Measurements from ENCODE around the gene TTC27.

TTC27 gene

DNA sequence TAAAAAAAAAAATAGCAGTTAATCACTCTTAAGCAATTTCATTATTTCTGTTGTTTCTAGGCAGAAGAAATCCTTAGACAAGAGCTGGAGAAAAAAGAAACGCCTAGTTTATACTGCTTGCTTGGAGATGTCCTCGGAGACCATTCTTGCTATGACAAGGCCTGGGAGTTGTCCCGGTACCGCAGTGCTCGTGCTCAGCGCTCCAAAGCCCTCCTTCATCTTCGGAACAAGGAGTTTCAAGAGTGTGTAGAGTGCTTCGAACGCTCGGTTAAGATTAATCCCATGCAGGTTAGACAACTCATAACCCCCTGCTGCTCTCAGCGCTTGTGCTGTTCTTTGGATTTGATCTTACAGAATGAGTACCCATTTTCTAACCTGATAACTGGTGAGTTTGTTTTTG lies 130.4 kb downstream of the TTC27 start:
- no peak for DNase-seq

DNA sequence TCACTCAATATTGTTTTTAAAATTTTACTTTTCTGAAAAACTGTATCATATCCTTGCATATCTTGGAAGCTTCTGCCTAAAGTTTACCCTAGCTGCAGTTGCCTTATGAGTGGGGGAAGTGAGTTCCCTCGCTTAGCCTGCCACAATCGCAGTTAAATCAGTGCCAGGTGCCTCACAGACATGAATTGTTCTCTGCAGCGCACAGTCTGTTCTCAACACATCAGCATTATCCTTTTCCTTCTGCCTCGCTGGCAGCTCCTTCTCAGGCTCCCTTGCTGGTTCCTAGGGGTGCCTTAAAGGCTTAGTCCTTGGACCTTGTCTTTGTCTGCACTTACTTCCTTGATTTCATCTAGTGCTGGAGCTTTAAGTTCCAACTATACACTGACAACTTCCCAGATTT lies 132.8 kb downstream of the TTC27 start:
- no peak for DNase-seq

DNA sequence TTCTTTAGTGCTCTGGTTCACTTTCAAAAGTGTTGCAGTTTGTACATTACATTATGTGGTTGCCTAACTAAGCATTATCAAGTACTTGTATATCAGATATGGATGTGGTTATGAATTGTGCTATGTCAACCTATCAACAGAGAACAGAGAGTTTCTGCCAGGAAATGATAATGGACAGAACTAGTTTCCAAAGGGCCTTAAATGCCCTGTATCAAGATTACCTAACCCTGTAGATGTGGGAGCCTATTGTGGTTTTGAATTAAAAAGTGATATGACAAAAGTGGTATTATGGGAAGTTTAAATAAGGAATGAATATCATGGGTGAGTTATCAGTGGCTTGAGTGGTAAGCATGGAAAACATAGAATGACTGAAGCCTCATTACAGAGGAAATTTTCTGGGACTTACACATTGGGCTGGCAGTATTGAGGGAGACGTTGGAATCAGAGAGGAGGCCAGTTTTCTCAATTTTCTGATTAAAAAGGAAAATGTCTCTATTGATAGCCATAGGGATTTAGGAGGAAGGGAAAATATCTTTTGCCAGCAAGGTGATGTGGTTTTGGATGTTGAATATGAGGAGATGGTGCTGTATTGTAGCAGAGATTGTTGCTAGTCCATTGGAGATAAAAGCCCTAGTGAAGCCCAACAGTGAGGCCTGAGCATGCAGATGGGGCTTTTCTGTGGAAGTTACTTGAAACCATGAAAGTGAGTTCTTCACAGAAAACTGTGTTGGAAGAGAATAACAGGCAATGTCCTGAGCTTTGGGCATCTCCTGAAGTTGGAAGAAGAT lies 140.7 kb downstream of the TTC27 start:
- DNase-seq, result no peak

DNA sequence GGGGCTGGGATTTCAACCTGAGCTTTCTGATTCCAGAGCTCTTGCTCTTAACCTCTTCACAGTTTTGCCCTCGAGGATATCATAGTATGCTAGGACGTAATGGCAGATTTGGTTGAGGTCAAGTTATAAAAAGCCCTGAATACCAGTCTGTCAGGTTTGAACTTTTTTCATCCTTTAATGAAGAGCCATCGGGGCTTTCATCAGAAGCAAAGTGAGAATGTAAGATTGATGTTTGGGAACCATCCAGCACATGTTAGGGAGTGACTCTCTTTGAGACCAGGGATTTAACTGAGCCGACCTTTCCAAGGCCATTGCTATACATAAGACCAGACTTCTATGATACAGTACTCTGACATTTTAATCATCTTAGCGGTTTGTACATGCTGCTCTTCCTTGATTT lies 142.5 kb downstream of the TTC27 start:
- DNase-seq, result no peak

DNA sequence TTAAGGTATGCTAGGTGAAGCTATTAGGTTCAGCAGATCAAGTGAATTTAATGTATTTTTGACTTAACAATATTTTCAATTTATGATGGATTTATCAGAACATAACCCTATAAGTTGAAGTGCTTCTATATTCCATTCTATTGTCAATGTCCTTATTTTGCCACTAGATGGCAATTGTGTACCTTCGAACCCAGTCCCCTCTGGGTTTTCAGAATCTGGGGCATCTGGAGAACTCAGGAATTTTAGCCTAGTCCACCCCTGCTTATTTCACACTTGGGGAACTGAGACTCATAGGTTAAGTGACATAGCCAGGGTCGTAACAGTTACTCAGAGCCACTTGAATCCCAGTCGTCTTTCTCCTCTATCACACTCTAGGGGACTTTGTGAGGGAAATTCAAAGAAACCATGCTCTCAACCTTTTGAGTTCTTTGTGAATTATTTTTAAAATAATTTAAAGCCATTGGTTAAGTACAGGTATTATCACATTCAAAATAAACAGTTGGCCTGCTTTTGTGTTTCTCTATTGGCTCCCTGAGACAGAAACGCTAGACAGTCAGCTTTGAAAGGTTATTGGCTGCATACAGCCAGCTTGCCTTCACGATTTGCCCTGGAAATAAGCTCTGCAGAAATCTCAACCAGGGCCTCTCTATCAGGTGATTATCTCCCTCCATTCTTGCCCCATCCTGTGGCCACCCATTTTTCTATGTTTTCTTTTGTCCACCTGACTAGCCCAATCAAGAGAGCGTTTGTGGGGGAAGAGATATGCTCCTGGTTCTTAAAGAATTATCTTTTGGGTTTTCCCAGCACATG lies 145.0 kb downstream of the TTC27 start:
- DNase-seq, result no peak

DNA sequence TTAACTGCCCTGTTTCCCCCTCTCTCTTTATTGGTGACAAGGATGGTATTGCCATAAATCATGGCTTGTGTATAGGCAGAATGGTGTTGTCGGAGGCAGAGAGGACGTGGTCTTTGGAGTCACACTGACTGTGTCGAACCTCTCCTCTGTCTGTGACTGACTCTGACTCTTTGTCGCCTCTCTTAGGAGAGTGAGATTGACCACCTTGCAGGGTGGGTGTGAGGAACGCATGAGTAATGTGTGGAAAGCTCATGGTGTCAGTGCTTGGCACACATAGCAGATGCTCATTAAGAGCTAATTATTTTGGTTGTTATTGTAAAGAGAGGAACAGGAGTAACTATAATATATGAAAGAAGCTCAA lies 145.6 kb downstream of the TTC27 start:
- no peak for DNase-seq

DNA sequence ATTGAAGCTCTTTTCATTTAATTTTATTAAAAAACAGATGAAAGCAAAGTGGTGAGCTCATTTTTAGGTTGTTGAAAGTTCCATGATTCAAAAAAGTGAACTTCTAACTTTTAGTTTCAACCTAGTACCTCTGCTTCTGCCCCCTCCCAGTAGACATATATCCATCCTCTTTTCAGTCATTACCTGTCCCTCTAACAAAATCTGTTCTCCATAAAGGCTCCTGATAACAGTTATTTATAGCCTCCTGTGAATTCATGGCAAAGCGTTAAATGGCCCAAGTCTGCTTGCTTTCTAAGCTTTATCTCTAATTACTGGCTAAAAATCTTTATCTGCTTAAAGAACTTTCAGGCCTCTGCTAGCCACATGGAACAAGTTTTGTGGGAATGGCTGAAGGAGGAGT lies 148.1 kb downstream of the TTC27 start:
- DNase-seq, result no peak

DNA sequence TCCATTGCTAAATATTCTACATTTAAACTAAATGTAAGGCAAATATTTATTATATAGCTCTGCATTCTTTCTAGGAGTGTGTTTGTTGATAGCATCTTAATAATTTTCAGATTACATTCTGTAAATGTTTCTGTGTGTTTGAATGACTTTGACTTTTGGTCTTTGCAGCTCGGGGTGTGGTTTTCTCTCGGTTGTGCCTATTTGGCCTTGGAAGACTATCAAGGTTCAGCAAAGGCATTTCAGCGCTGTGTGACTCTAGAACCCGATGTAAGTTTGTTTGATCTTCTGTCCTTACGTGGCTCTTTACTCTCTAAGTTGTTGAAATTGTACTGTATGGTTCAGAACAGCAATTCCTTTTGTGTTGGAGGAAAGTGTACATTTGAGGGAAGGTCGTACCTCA lies 149.9 kb downstream of the TTC27 start:
- DNase-seq, result no peak

DNA sequence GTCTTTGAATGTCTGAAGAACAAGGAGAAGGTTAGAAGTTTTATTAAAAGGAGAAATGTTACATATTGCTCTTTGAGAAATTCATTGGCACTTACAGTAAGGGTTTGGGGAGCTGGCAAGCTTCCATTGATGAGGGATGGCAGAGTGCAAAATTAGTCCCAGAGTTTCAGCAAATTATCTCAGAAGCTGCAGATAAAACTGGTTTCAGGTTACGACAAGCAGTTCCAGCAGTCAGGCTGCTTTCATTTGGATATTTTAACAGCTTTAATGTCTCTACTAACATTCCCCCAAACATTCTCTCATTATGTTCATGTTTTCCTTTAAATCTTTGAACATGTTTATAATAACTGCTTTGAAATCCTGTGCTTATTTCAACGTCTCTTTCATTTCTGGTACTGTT lies 153.1 kb downstream of the TTC27 start:
- no peak for DNase-seq

DNA sequence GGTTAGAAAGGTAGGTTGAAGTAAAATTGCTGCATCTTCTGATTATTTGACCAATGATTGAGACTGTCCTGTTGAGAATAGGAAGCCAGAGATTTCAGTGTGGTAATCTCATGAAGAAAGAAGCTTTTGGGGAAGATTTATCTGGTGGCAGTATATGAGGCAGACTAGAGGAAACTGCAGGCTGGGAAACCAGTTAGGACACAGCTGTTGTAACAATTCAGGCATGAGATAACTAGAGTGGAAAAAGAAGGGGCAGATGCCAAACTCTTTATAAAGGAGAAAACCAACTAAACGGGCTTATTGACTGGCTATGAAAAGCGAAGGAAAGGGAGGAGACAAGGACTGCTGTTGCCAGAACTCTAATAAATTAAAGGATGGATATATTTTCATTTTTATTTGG lies 155.6 kb downstream of the TTC27 start:
- no peak for DNase-seq

DNA sequence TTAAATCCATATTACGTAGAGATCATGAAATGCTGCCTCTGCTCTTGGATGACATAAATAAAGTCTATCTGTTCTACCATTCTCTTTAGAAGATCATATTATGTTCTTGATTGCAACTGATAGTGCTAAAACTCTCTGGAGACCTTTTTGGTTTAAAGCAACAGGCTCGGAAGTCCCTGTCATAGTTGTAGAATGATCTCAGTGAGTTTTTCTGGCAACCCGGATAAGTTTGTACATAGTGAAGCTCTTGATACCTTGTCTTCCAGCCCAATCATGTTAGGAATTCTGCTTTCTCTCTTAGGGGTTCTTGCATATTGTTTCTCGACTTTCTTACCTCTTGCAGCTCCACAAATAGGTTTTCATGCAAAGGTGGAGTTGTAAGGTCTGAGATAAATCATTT lies 156.1 kb downstream of the TTC27 start:
- no peak for DNase-seq

DNA sequence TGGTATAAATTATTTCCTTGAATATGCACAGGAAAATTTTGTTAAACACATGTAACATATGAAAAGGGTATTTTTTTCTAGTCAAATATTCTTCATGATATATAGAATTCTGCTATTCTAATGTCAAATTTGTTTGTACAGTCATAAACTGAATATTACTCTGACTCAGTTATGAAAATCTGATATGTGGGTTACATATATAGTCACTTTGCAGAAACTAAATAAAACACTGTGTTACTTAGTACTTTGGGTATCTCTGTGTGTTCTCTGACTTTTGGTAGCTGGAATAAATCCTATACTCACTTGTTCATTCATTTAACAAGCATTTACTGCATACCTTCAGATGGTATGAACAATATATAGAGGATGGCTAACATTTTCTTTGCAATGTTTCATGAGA lies 159.4 kb downstream of the TTC27 start:
- DNase-seq, result no peak

DNA sequence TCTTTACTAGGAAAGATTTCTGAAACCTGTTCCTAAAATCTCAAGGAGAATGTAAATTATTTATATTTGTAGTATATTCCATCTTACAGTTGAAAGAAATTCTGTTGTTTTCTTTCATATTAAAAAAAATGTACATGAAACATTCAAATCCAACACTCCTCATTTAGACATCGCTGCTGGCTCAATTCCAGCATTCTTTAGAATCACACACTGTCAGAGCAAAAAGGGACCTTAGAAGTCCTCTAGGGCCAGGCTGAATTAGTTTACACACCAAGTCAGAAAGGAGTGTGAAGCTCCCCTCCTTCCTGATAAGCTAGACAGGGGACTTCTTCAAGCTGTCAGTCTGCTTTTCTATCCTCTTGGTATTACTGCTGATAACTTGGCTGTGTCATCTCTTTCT lies 160.3 kb downstream of the TTC27 start:
- DNase-seq, result no peak

DNA sequence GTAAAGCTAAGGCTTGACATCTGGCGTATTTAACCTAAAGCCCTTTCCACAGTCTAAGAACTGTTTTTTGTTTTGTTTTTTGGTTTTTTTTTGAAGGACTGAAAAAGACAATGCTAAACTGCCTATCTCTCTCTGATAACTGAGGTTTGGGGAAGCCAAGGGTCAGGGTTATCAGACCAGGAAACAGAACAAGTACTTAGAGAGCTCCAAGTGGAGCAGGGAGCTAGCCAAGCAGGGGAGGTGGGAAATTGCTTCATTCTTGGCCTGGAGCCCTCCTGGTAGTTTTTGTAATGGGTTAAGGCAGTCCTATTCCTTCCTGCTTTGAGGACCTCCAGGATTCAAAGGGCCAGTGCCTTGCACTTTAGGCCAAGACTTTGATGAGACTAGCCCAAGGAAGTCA lies 164.6 kb downstream of the TTC27 start:
- DNase-seq, result no peak

DNA sequence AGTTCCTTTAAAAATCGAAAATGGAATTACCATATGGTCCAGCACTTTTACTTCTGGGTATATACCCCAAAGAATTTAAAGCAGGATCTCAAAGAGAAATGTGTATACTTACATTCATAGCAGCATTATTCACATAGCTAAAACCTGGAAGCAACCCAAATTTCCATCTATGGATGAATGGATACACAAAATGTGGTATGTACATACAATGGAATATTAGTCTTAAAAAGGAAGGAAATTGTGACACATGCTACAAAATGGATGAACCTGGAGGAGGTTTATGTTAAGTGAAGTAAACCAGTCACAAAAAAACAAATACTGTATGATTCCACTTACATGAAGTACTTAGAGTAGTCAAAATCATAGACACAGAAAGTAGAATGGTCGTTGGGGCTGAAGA lies 171.0 kb downstream of the TTC27 start:
- DNase-seq, result no peak

DNA sequence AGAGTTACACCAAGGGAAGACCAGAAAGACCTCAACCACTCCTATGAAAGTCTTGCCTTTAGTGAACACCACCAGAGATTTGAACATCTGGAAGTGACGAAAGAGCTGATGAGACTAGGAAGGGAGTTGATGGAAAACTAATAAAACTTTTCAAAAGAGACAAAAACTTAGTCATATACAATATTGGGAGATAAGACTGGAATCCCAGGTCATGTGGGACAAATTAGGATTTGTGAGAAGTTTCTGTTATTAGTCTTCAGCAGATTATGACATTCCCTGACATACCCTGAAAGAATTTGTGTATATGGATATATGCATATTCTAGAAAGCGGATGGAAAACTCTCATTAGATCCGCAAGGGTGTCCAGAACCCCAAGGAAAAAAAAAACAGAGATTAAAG lies 173.9 kb downstream of the TTC27 start:
- no peak for DNase-seq

DNA sequence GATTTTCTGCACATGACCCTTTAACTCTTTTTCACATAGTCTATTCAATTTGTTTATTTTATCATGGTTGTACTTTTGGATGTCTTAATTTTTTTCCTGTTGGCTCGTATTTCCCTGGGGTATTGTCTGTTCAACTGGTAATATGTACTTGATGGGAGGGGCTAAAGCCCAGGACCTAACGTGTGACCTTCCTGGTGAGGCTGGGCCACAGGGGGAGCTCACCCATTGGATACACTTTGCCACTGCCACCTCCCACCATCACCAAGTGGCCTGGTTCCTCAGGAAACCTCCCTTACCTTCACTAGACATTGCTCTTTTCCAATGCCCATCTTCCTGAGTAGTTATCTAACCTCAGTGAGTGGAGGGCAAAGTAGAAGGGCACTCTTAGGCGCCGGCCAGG lies 175.0 kb downstream of the TTC27 start:
- DNase-seq, result no peak

DNA sequence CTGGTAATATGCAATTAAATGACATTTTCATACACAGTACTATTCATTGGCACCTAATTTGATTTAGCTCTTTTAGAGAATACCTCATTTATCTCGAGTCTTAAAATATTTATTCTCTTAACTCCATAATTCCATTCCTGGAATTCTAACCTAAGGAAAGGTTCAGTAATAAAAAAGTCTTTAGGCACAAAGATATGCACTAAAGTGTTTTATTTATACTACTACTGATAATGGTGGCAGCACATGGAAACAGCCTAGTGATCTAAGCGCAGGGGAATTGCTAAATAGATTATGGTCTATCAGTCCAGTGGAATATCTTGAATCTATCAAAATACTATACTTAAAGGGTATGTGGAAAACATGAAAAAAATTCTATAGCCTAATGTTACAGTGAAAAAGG lies 176.4 kb downstream of the TTC27 start:
- no peak for DNase-seq

DNA sequence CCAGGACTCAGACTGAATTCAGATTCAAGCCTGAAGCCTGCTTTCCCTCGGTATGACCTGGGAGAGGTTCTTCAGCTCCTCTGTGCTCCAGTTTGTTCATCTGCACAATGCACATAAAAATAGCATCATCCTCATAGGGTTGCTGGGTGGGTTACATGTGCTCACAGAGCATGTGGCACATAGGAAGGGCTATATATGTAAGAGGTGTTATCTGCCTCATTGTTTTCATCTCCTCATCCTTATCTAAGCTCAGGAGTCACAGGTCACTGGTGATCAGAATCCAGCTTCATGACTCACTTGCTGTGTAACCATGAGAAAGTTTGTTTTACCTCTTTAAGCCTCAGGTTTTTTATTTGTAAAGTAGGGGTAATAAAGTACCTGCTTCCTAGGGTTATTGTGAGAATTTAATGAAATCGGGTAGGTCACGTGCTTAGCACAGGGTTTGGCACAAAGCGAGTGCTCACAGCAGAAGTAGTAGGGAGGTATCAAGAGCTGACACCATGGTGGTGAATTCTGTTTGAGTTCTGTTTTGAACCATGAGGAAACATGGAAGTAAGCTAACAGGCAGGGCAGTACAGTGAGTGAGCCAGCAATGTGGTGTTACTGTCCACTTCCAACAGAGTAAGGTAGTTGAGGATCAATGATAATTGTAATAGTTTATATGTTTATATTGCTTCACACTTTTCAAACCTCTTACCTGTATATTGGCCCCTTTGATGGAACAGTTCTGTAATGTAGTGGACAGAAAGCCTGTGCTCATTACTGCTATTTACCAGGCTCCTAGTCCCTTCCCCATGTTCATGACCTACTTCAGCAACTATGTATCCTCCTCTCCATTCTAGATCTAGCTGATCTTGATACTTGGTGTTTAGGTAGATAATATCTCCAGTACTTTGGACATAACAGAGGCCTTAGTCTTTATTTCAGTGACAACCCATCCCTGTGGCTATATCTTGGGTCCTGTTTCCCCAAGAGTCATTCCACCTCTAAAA lies 177.6 kb downstream of the TTC27 start:
- no peak for DNase-seq

DNA sequence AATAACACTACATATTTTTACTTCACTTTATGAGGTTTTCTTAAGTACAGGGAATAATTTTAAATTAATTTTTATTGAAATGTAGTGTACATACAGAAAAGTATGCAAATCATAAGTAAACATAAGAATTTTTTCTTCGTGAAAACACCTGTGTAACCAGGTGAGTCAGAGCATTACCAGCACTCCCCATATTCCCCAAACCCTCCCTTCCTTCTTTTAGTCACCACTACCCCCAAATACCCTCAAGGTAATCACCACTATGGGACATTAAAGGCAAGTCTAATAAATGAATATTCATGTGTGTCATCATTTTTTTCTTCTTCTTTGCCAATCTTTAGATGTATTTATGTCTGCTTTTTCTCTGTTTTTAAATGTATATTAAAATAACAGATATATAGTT lies 179.0 kb downstream of the TTC27 start:
- DNase-seq, result no peak

DNA sequence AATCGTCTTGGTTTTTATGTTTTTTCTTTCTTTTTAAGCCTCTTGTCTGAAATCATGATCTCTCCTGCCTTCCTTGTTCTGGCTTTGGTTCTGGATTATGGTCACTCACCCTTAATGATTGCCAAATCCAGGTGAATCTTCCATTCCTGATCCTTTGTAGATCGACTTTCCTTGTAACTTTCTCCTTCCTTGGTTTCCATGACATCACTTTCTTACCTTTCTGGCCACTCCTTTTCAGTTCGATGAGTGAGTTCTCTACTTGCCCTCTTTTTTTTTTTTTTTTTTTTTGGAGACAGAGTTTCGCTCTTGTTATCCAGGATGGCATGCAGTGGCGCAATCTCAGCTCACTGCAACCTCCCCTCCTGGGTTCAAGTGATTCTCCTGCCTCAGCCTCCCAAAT lies 179.8 kb downstream of the TTC27 start:
- no peak for DNase-seq

DNA sequence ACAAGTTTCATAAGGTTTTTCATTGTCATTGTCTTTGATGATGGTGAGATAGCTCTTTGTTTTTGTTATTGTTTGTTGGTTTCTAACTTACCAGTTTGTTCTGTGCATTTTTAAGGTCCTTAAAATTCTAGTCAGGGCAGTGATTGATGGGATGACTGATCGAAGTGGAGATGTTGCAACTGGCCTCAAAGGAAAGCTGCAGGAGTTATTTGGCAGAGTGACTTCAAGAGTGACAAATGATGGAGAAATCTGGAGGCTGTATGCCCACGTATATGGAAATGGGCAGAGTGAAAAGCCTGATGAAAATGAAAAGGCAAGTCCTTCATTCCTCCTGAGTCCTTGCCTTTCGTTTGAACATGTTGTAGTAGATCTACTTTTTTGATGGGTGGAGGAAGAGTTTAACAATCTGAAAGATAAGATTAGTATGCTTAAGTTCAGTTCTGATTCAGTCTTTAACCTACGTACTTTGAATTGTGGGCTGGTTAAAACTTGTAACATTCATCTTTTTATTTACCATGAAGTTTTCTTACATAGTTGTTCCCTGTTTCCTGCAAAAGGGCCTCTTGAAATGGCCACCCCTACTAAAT lies 183.2 kb downstream of the TTC27 start:
- DNase-seq, result no peak

DNA sequence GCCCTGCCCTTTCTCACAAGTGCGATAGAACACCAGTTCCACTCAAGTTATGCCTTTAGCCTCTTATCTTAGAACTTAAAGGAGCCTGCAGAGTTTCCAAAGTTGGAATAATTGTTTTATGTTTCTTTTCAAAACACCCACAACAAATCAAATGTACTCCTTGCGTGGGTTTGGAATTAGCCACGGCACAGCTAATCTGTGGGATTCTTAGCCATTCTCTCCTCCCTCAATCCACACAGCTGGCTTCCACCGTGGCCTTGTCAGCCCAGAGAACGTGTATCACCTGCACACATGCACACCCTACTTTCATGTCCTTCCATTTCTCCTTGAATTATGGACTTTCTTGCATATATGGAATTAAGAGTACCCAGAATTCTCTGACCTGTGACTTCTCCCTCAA lies 183.8 kb downstream of the TTC27 start:
- no peak for DNase-seq
